BLaER1 (cell line): Measurements from ENCODE around the gene GPATCH2.

Source experiments
- H3K27ac ChIP-seq: shearing (Covaris generic); formaldehyde crosslinking; 2 replicates; pipeline ENCODE4 v1.8.1; 2022
- H3K27me3 ChIP-seq: shearing (Covaris generic); formaldehyde crosslinking; 2 replicates; pipeline ENCODE4 v1.8.1; 2022
- H3K36me3 ChIP-seq: shearing (Covaris generic); formaldehyde crosslinking; 2 replicates; pipeline ENCODE4 v1.8.1; 2022
- H3K4me1 ChIP-seq: shearing (Covaris generic); formaldehyde crosslinking; 2 replicates; pipeline ENCODE4 v1.8.1; 2022
- H3K4me2 ChIP-seq: shearing (Covaris generic); formaldehyde crosslinking; 2 replicates; pipeline ENCODE4 v1.8.1; 2022
- H3K4me3 ChIP-seq: shearing (Covaris generic); formaldehyde crosslinking; 2 replicates; pipeline ENCODE4 v1.8.1; 2022
- H3K9ac ChIP-seq: shearing (Covaris generic); formaldehyde crosslinking; 2 replicates; pipeline ENCODE4 v1.8.1; 2022
- H3K9me3 ChIP-seq: shearing (Covaris generic); formaldehyde crosslinking; 2 replicates; pipeline ENCODE4 v1.8.1; 2022
- H4K20me1 ChIP-seq: shearing (Covaris generic); formaldehyde crosslinking; 2 replicates; pipeline ENCODE4 v1.8.1; 2022
- Cebpa-rat ChIP-seq: shearing (Covaris generic); IDR thresholded peaks from 2 replicates; pipeline ENCODE4 v1.8.1; 2022

GPATCH2 gene

GRCh38 chr1:217462666-217463065 is 168.2 kb downstream of the GPATCH2 start:
- H4K20me1 ChIP-seq, result no peaks in the 10 kb centered on the region
- no peak overlapping the region for H3K9ac ChIP-seq
- peaks cover 5% of the 10 kb centered on the region for H3K9me3 ChIP-seq
- no peak overlapping the region for H3K4me2 ChIP-seq
- H3K36me3 ChIP-seq, result no peaks in the 10 kb centered on the region
- no peak overlapping the region for H3K4me3 ChIP-seq
- no peak overlapping the region for H3K27ac ChIP-seq
- no peaks in the 10 kb centered on the region for H3K4me1 ChIP-seq
- no peaks in the 10 kb centered on the region for H3K27me3 ChIP-seq
- TF ChIP-seq Cebpa-rat, result no peak

- Histone ChIP-seq H4K20me1 (no peaks in the 10 kb centered on the region), H3K27me3 (no peaks in the 10 kb centered on the region), H3K9ac (no peak overlapping the region), H3K4me1 (no peaks in the 10 kb centered on the region), H3K36me3 (no peaks in the 10 kb centered on the region), H3K4me3 (no peak overlapping the region), H3K4me2 (no peak overlapping the region), H3K27ac (no peak overlapping the region), H3K9me3 (peaks cover 5% of the 10 kb centered on the region)
- no peak for TF ChIP-seq Cebpa-rat
These were observed 168.7 kb downstream of the GPATCH2 start for GRCh38 chr1:217462159-217462558.

- Histone ChIP-seq H3K36me3 (no peaks in the 10 kb centered on the region), H3K9ac (no peak overlapping the region), H3K4me3 (no peak overlapping the region), H4K20me1 (no peaks in the 10 kb centered on the region), H3K27ac (no peak overlapping the region), H3K27me3 (no peaks in the 10 kb centered on the region), H3K9me3 (no peaks in the 10 kb centered on the region), H3K4me1 (no peaks in the 10 kb centered on the region), H3K4me2 (no peak overlapping the region)
- TF ChIP-seq Cebpa-rat, result no peak
These were observed 173.9 kb downstream of the GPATCH2 start for GRCh38 chr1:217457016-217457415.

DNA sequence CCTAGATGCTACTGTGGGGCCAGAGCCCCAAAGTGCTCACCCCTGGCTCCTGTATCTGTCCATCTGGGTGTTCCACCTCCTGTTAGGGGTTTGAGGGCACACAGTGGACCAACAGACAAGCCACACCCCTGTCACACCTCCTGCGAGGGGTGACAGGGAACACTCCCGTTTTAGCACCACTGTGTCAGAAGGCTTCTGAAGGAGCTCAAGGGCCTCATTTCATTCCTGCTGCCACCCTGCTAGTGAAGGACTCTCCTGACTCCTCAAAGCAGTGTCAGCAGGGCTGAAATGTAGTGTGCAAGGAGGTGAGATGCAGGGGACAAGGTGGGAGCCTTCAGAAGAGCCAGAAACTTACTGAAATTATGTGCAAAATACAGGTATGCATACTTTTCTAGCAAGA is 174.6 kb downstream of the GPATCH2 start:
- no peak for TF ChIP-seq Cebpa-rat

GRCh38 chr1:217453816-217454215 is 177.1 kb downstream of the GPATCH2 start:
- H3K9ac ChIP-seq, result no peak overlapping the region
- H3K4me3 ChIP-seq, result no peak overlapping the region
- H3K4me1 ChIP-seq, result no peaks in the 10 kb centered on the region
- H4K20me1 ChIP-seq, result no peaks in the 10 kb centered on the region
- H3K27me3 ChIP-seq, result no peaks in the 10 kb centered on the region
- H3K4me2 ChIP-seq, result no peak overlapping the region
- TF ChIP-seq Cebpa-rat, result no peak
- no peak overlapping the region for H3K27ac ChIP-seq
- no peaks in the 10 kb centered on the region for H3K36me3 ChIP-seq
- no peaks in the 10 kb centered on the region for H3K9me3 ChIP-seq

More for the DNA sequence above, 174.6 kb downstream of the GPATCH2 start:
- no peak overlapping the region for H3K4me2 ChIP-seq
- H3K36me3 ChIP-seq, result no peaks in the 10 kb centered on the region
- H3K9ac ChIP-seq, result no peak overlapping the region
- H3K4me1 ChIP-seq, result no peaks in the 10 kb centered on the region
- H3K4me3 ChIP-seq, result no peak overlapping the region
- no peaks in the 10 kb centered on the region for H3K27me3 ChIP-seq
- no peak overlapping the region for H3K27ac ChIP-seq
- H3K9me3 ChIP-seq, result no peaks in the 10 kb centered on the region
- no peaks in the 10 kb centered on the region for H4K20me1 ChIP-seq

DNA sequence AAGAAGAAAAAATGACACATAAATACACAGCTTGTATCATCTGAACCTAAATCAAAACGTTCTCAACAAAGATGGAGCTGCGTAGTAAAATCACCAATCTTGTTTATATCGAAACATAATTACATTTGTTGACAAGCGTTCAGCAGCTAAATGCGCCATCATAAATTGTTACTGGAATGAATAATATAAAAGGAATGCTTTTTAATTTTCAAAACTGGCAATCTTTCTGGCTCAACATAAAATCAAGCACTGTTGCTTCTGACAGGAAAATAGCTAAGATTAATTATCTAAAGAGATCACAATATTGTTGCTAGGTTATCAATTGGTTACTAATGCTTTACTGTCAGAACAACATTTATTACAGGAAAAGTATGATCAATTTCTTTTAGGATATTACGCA is 181.5 kb downstream of the GPATCH2 start:
- TF ChIP-seq Cebpa-rat, result no peak
- Histone ChIP-seq H3K9ac (no peak overlapping the region), H4K20me1 (no peaks in the 10 kb centered on the region), H3K36me3 (no peaks in the 10 kb centered on the region), H3K27ac (no peak overlapping the region), H3K4me1 (no peaks in the 10 kb centered on the region), H3K4me3 (no peak overlapping the region), H3K27me3 (no peaks in the 10 kb centered on the region), H3K9me3 (no peaks in the 10 kb centered on the region), H3K4me2 (no peak overlapping the region)

GRCh38 chr1:217443845-217444244 is 187.0 kb downstream of the GPATCH2 start:
- TF ChIP-seq Cebpa-rat, result no peak
- Histone ChIP-seq H3K4me3 (no peak overlapping the region), H3K27me3 (no peaks in the 10 kb centered on the region), H4K20me1 (no peaks in the 10 kb centered on the region), H3K27ac (no peak overlapping the region), H3K9ac (no peak overlapping the region), H3K9me3 (peaks cover 5% of the 10 kb centered on the region; the same call in 1 of the 2 replicates), H3K4me2 (no peak overlapping the region), H3K36me3 (no peaks in the 10 kb centered on the region), H3K4me1 (no peaks in the 10 kb centered on the region)

GRCh38 chr1:217437376-217437775 is 193.5 kb downstream of the GPATCH2 start:
- H3K9ac ChIP-seq, result no peak overlapping the region
- peaks cover 5% of the 10 kb centered on the region; the same call in 1 of the 2 replicates for H3K9me3 ChIP-seq
- no peaks in the 10 kb centered on the region for H4K20me1 ChIP-seq
- H3K27ac ChIP-seq, result no peak overlapping the region
- no peak for TF ChIP-seq Cebpa-rat
- peaks cover 9% of the 10 kb centered on the region for H3K36me3 ChIP-seq
- no peaks in the 10 kb centered on the region for H3K4me1 ChIP-seq
- no peak overlapping the region for H3K4me3 ChIP-seq
- H3K27me3 ChIP-seq, result no peaks in the 10 kb centered on the region
- no peak overlapping the region for H3K4me2 ChIP-seq

DNA sequence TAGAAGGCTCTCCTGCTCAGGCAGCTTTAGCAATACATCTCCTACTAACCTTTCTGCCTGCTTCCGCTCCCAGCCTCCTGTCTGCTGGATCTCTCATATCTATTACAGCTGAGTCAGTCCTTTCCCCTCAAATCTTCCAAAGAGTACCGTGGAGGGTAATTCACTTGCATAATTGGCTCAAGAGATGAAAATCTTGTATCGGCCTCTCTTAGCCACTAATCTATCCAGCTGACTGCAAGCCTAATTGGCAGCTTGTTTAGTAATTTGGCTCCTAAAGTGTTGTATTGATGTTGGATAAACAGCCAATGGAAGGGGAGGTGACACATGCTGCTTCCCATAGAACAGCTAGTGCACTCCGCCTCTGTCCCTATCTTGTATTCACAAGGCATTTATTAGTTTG is 195.7 kb downstream of the GPATCH2 start:
- H3K36me3 ChIP-seq, result peaks cover 9% of the 10 kb centered on the region
- no peaks in the 10 kb centered on the region for H4K20me1 ChIP-seq
- H3K4me2 ChIP-seq, result no peak overlapping the region
- peaks cover 5% of the 10 kb centered on the region; the same call in 1 of the 2 replicates for H3K9me3 ChIP-seq
- no peaks in the 10 kb centered on the region for H3K27me3 ChIP-seq
- no peak overlapping the region for H3K9ac ChIP-seq
- H3K4me1 ChIP-seq, result no peaks in the 10 kb centered on the region
- no peak overlapping the region for H3K4me3 ChIP-seq
- no peak for TF ChIP-seq Cebpa-rat
- no peak overlapping the region for H3K27ac ChIP-seq

- no peak overlapping the region for H3K27ac ChIP-seq
- H4K20me1 ChIP-seq, result no peaks in the 10 kb centered on the region
- no peak overlapping the region for H3K4me3 ChIP-seq
- H3K27me3 ChIP-seq, result no peaks in the 10 kb centered on the region
- H3K9ac ChIP-seq, result no peak overlapping the region
- H3K4me1 ChIP-seq, result no peaks in the 10 kb centered on the region
- H3K4me2 ChIP-seq, result no peak overlapping the region
- no peaks in the 10 kb centered on the region for H3K9me3 ChIP-seq
- peaks cover 9% of the 10 kb centered on the region for H3K36me3 ChIP-seq
- TF ChIP-seq Cebpa-rat, result no peak
These were observed 197.2 kb downstream of the GPATCH2 start for GRCh38 chr1:217433664-217434063.

GRCh38 chr1:217432339-217432738 is 198.6 kb downstream of the GPATCH2 start:
- Histone ChIP-seq H3K27me3 (no peaks in the 10 kb centered on the region), H4K20me1 (no peaks in the 10 kb centered on the region), H3K9me3 (no peaks in the 10 kb centered on the region), H3K36me3 (peaks cover 3% of the 10 kb centered on the region), H3K27ac (no peak overlapping the region), H3K4me1 (no peaks in the 10 kb centered on the region), H3K9ac (no peak overlapping the region), H3K4me3 (no peak overlapping the region), H3K4me2 (no peak overlapping the region)
- TF ChIP-seq Cebpa-rat, result no peak
